Spleen (tissue), 11 donors: ENCODE results near the gene ITGA6. TPM values are rescaled to one million over a fixed set of nuclear protein-coding genes. Genes with fewer than 3 reads are reported as not detected.

Source experiments
- DNase-seq: peaks from one replicate; pipeline ENCODE4 v3.0.0-alpha.2; 2020
- H3K27ac ChIP-seq, 8 donors: fragments of 200-600 bp; sonication (generic) in 7 of 8; 1 replicate in 4 of 8; 2 replicates in 4 of 8; pipeline versions ENCODE4 v1.5.0 to v1.8.0; 2016 to 2021; ENCODE audit warnings: inconsistent platforms in 4 of 8, mild to moderate bottlenecking in 4 of 8, moderate library complexity in 1 of 8
- H3K27me3 ChIP-seq, 7 donors: fragments of 200-600 bp; sonication (generic) in 6 of 7; replicated peaks in 1 of 7; 1 replicate in 4 of 7; 2 replicates in 3 of 7; pipeline versions ENCODE4 v1.5.0 to v1.8.0; 2016 to 2021; ENCODE audit warnings: inconsistent platforms in 3 of 7, mild to moderate bottlenecking in 1 of 7
- H3K36me3 ChIP-seq, 6 donors: fragments of 200-600 bp; sonication (generic) in 5 of 6; 1 replicate in 4 of 6; 2 replicates in 2 of 6; pipeline versions ENCODE4 v1.5.0 to v1.8.0; 2016 to 2021; ENCODE audit warnings: inconsistent platforms in 2 of 6
- H3K4me1 ChIP-seq, 6 donors: fragments of 200-600 bp; sonication (generic) in 5 of 6; 1 replicate in 3 of 6; 2 replicates in 3 of 6; pipeline versions ENCODE4 v1.5.0 to v1.8.0; 2016 to 2021; ENCODE audit warnings: inconsistent platforms in 3 of 6
- H3K4me3 ChIP-seq, 8 donors: fragments of 200-600 bp; sonication (generic) in 7 of 8; 1 replicate in 4 of 8; 2 replicates in 4 of 8; pipeline versions ENCODE4 v1.5.0 to v1.8.0; 2016 to 2021; ENCODE audit warnings: inconsistent platforms in 4 of 8, mild to moderate bottlenecking in 4 of 8, moderate library complexity in 2 of 8
- H3K9me3 ChIP-seq, 8 donors: fragments of 200-600 bp; sonication (generic) in 7 of 8; 1 replicate in 4 of 8; 2 replicates in 4 of 8; pipeline versions ENCODE4 v1.5.0 to v1.8.0; 2016 to 2021; ENCODE audit warnings: inconsistent platforms in 4 of 8
- CTCF ChIP-seq, 11 experiments: fragments of 200-600 bp in 7 of 11; fragments of 450-650 bp in 4 of 11; sonication (generic) in 4 of 11; IDR thresholded peaks in 8 of 11; conservative IDR thresholded peaks in 3 of 11; 1 replicate in 7 of 11; 2 replicates in 4 of 11; pipeline versions ENCODE4 v1.4.0 to v1.8.0; 2016 to 2021; ENCODE audit warnings: antibody characterized with exemption in 11 of 11, inconsistent platforms in 4 of 11, mild to moderate bottlenecking in 1 of 11
- POLR2A ChIP-seq, 3 donors: fragments of 450-650 bp; IDR thresholded peaks; one replicate each; pipeline ENCODE4 v1.5.1; 2017; ENCODE audit warnings: antibody characterized with exemption in 3 of 3, mild to moderate bottlenecking in 1 of 3
- POLR2AphosphoS5 ChIP-seq, 3 donors: sonication (generic); formaldehyde crosslinking; IDR thresholded peaks; one replicate each; pipeline ENCODE4 v1.5.1; 2017; ENCODE audit warnings: antibody characterized with exemption in 3 of 3
- WGBS, 5 donors: extraction: QIAGEN DNeasy Blood & Tissue Kit in 3 of 5; methylation state at CpG; one replicate each; pipeline versions ENCODE4 v1.1.5 to v1.1.7; 2013 to 2018; 5-methylcytosine and 5-hydroxymethylcytosine counted together
- intact Hi-C: fragments of 100-400 bp; cut with DNase I; formaldehyde crosslinking; loops from one replicate; pipeline ENCODE4 v1.15.0; 2023; ENCODE audit warnings: low total_unique reads
- polyA plus RNA-seq, 3 donors: library from polyadenylated mRNA; stranded (reverse); fragments of 200-250 nt; gene quantifications; one replicate each; pipeline ENCODE4 v1.2.1, GENCODE V29; 2013
- total RNA-seq, 7 donors: library from RNA; depleted of rRNA in 3 of 7; stranded (reverse); fragments of >200 nt in 3 of 7; fragmentation: NEBNext Ultra II Directional in 4 of 7; extraction: Animal tissue kit (Norgen Biotek cat#: 25700) in 4 of 7; gene quantifications; one replicate each; pipeline versions ENCODE4 v1.1.0 to v1.2.1, GENCODE V29; 2016 to 2021
- donor health status: healthy with polysubstance abuse.
- donor health status: DM: no; HTN: no; CAD: no; lungs with moderate emphysema.
- donor health status: DM: no; HTN: no; CAD: no.
- donor health status: Bipolar disorder and iron deficiency.
- donor health status: healthy.
- donor health status: DM: no; HTN: no; CAD: no.
- donor health status: DM: yes; HTN: yes; CAD: no.

Gene ITGA6
- total and polyA plus RNA-seq, 10 donors = 6.9 to 172 (median 88.8) TPM

GRCh38 chr2:172551271-172551670 is 123.9 kb downstream of the ITGA6 start:
- H3K9me3 ChIP-seq = peaks cover 0 to 12% (median 8%) of the 10 kb centered on the region in 8 donors
- H3K36me3 ChIP-seq = peaks cover 0 to 3% (median 0%) of the 10 kb centered on the region in 6 donors
- H3K4me3 ChIP-seq = no peak overlapping the region
- H3K27ac ChIP-seq = no peak overlapping the region
- DNase-seq = no peak
- H3K4me1 ChIP-seq = peaks cover 0 to 21% (median 13%) of the 10 kb centered on the region in 6 donors
- TF ChIP-seq CTCF (IDR thresholded peaks at IDR 0.05 in 8 of 11, conservative IDR thresholded peaks at IDR 0.05 in 3 of 11) = no peak
- no peak for TF ChIP-seq POLR2AphosphoS5 (IDR thresholded peaks at IDR 0.05)
- no peak for TF ChIP-seq POLR2A (IDR thresholded peaks at IDR 0.05)
- H3K27me3 ChIP-seq = no peaks in the 10 kb centered on the region
- intact Hi-C loops = no loop called here

GRCh38 chr2:172552547-172553291 is 125.3 kb downstream of the ITGA6 start:
- 86 to 97% (median 91%) methylated on average over 4 of the region's 4 CpGs for WGBS, 5 donors
- Histone ChIP-seq H3K9me3 (peaks cover 0 to 5% (median 3%) of the 10 kb centered on the region in 8 donors), H3K27ac (no peak overlapping the region), H3K36me3 (peaks cover 0 to 3% (median 0%) of the 10 kb centered on the region in 6 donors), H3K27me3 (no peaks in the 10 kb centered on the region), H3K4me1 (peaks cover 0 to 36% (median 24%) of the 10 kb centered on the region in 6 donors), H3K4me3 (no peak overlapping the region)
- no peak for DNase-seq
- TF ChIP-seq CTCF (IDR thresholded peaks at IDR 0.05 in 8 of 11, conservative IDR thresholded peaks at IDR 0.05 in 3 of 11) (no peak), POLR2A (IDR thresholded peaks at IDR 0.05) (no peak), POLR2AphosphoS5 (IDR thresholded peaks at IDR 0.05) (no peak)
- intact Hi-C loops = no loop called here

- WGBS, 5 donors = 52 to 67% (median 57%) methylated on average over 18 of the region's 18 CpGs
These were observed 127.2 kb downstream of the ITGA6 start for GRCh38 chr2:172554352-172555271.

More at GRCh38 chr2:172554352-172555271, 127.2 kb downstream of the ITGA6 start:
- H3K4me3 ChIP-seq = peak overlapping the region; percentile 78 to 98 (median 88)
- no peak for TF ChIP-seq CTCF (IDR thresholded peaks at IDR 0.05 in 8 of 11, conservative IDR thresholded peaks at IDR 0.05 in 3 of 11)
- no peak for TF ChIP-seq POLR2A (IDR thresholded peaks at IDR 0.05)
- TF ChIP-seq POLR2AphosphoS5 (IDR thresholded peaks at IDR 0.05) = no peak
- no peaks in the 10 kb centered on the region for H3K27me3 ChIP-seq
- H3K27ac ChIP-seq = peak overlapping the region; percentile 85 to 98 (median 96)
- no peaks in the 10 kb centered on the region for H3K9me3 ChIP-seq
- peaks cover 0 to 13% (median 1%) of the 10 kb centered on the region in 6 donors for H3K36me3 ChIP-seq
- H3K4me1 ChIP-seq = peaks cover 5 to 48% (median 27%) of the 10 kb centered on the region in 6 donors
- intact Hi-C loops = no loop called here
- DNase-seq = no peak
